Peyer's patch (tissue), 4 donors: ENCODE measurements around the gene GSKIP. TPM values are rescaled to one million over a fixed set of nuclear protein-coding genes. Genes with fewer than 3 reads are reported as not detected.

Experiments used
- DNase-seq, 3 donors: peaks; one replicate each; pipeline ENCODE4 v3.0.0-alpha.2; 2017 to 2019
- H3K27ac ChIP-seq, 4 donors: fragments of 200-600 bp; sonication (generic); one replicate each; pipeline ENCODE4 v1.5.1; 2016 to 2019
- H3K27me3 ChIP-seq, 2 donors: fragments of 200-600 bp; sonication (generic); one replicate each; pipeline ENCODE4 v1.5.1; 2019
- H3K36me3 ChIP-seq, 3 donors: fragments of 200-600 bp; sonication (generic); one replicate each; pipeline ENCODE4 v1.5.1; 2016 to 2019
- H3K4me1 ChIP-seq, 4 donors: fragments of 200-600 bp; sonication (generic); one replicate each; pipeline ENCODE4 v1.5.1; 2016 to 2019
- H3K4me3 ChIP-seq, 4 donors: fragments of 200-600 bp; sonication (generic); 1 replicate in 3 of 4; 2 replicates in 1 of 4; pipeline ENCODE4 v1.5.1; 2016 to 2019; ENCODE audit warnings: mild to moderate bottlenecking in 1 of 4
- H3K9me3 ChIP-seq, 4 donors: fragments of 200-600 bp; sonication (generic); one replicate each; pipeline ENCODE4 v1.5.1; 2016 to 2019; ENCODE audit warnings: mild to moderate bottlenecking in 1 of 4
- POLR2A ChIP-seq, 2 donors: fragments of 450-650 bp; IDR thresholded peaks; one replicate each; pipeline ENCODE4 v1.5.1; 2017; ENCODE audit warnings: antibody characterized with exemption in 2 of 2, mild to moderate bottlenecking in 2 of 2, moderate library complexity in 2 of 2
- total RNA-seq, 4 donors: library from RNA; depleted of rRNA; stranded (reverse); fragments of >200 nt; gene quantifications; one replicate each; pipeline ENCODE4 v1.1.0, GENCODE V29; 2016
- TF ChIP-seq, protein P1 (sequence below), 6 experiments: fragments of 450-650 bp in 4 of 6; fragments of 200-600 bp in 2 of 6; sonication (generic) in 1 of 6; IDR thresholded peaks; one replicate each; pipeline ENCODE4 v1.5.1; 2017 to 2019; ENCODE audit warnings: antibody characterized with exemption in 6 of 6, mild to moderate bottlenecking in 3 of 6, moderate library complexity in 1 of 6

The GSKIP gene
- total RNA-seq, 4 donors from 2014 or later: 56.8 to 140 (median 62.8) TPM

DNA sequence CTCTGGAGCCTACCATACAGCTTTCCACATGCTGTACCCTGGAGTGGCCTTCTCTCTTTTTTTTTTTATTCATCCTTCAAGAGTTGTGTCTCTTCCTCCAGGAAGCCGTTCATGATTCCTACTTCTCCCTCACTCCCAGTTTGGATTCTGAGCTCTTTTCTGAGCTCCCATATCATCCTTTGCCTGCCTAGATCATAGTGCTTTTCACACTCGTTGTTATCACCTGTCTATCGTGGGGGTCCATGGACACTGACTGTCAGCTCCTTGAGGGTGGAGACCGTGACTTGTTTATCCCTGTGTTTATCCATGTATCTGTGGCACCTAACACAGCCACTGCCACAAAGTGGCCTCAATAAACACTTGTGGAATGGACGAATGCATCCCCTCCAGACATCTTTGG is 35.6 kb downstream of the GSKIP start:
- TF ChIP-seq, protein P1, sequence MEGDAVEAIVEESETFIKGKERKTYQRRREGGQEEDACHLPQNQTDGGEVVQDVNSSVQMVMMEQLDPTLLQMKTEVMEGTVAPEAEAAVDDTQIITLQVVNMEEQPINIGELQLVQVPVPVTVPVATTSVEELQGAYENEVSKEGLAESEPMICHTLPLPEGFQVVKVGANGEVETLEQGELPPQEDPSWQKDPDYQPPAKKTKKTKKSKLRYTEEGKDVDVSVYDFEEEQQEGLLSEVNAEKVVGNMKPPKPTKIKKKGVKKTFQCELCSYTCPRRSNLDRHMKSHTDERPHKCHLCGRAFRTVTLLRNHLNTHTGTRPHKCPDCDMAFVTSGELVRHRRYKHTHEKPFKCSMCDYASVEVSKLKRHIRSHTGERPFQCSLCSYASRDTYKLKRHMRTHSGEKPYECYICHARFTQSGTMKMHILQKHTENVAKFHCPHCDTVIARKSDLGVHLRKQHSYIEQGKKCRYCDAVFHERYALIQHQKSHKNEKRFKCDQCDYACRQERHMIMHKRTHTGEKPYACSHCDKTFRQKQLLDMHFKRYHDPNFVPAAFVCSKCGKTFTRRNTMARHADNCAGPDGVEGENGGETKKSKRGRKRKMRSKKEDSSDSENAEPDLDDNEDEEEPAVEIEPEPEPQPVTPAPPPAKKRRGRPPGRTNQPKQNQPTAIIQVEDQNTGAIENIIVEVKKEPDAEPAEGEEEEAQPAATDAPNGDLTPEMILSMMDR (IDR thresholded peaks at IDR 0.05): no peak
- no peak for TF ChIP-seq POLR2A (IDR thresholded peaks at IDR 0.05)
- DNase-seq: no peak
- Histone ChIP-seq H3K27ac (no peak overlapping the region), H3K4me1 (no peaks in the 10 kb centered on the region), H3K9me3 (no peaks in the 10 kb centered on the region), H3K36me3 (no peaks in the 10 kb centered on the region), H3K4me3 (no peak overlapping the region), H3K27me3 (no peaks in the 10 kb centered on the region)

DNA sequence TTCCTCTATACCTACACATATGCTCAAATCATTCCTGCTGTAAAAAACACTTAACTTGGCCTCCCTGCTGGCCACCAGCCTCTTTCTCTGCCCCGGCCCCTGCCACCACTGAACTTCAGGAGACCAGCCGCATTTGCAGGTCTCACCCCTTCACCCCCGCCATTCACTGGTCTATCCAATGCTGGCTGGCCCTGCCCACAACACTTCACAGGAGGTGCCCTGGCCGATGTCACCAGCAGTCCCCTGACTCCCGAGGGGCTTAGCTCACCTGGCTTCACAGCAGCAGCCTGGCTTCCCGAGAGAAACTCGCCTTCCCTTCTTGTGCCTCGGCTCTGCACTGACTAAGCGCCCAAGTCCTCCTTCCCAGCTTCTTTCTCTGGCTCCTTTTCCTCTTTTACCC is 36.1 kb downstream of the GSKIP start:
- Histone ChIP-seq H3K9me3 (no peaks in the 10 kb centered on the region), H3K27ac (no peak overlapping the region), H3K27me3 (no peaks in the 10 kb centered on the region), H3K36me3 (no peaks in the 10 kb centered on the region), H3K4me3 (no peak overlapping the region), H3K4me1 (no peaks in the 10 kb centered on the region)
- no peak for DNase-seq
- TF ChIP-seq, protein P1 (IDR thresholded peaks at IDR 0.05): no peak
- TF ChIP-seq POLR2A (IDR thresholded peaks at IDR 0.05): no peak

DNA sequence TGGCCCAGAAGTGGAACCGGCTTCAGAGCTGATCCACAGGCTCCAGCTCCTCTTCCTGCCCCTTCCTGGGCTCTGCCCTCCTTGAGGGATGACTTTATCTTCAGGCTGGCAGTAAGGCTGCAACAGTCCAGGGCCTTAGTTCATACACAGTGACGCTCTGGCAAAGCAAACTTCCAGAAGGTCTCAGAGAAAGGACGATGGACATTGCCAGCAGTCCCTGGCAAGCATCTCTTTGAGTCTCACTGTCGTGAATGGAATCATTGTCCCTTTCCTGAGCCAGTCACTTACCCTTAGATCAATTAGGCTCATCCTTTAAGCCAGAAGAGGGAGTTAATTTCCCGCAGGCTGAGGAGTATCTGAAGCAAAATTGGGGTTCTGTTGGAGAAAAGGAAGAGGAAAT is 37.2 kb downstream of the GSKIP start:
- Histone ChIP-seq H3K27me3 (no peaks in the 10 kb centered on the region), H3K9me3 (no peaks in the 10 kb centered on the region), H3K4me3 (no peak overlapping the region), H3K4me1 (no peaks in the 10 kb centered on the region), H3K27ac (no peak overlapping the region), H3K36me3 (no peaks in the 10 kb centered on the region)
- no peak for TF ChIP-seq POLR2A (IDR thresholded peaks at IDR 0.05)
- TF ChIP-seq, protein P1 (IDR thresholded peaks at IDR 0.05): no peak
- DNase-seq: no peak

DNA sequence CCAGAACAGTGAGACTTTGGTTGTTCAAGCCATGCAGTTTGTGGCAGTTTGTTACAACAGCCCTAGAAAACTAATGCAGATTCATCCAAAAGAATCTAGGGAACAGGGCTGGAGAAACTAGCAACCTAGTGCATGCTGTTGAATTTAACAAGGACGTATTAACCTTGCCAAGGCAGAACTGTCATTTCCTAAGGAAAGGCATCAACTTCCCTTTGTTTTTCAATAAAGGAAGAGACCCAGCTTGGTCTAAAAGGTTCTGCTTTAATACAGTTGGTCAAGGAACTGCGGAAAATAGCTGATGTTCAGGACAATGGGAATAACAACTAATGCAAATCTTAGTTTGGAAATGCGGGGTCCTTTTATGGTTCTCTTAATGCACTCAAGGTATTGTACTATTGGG is 40.1 kb downstream of the GSKIP start:
- Histone ChIP-seq H3K4me1 (no peaks in the 10 kb centered on the region), H3K27ac (no peak overlapping the region), H3K9me3 (no peaks in the 10 kb centered on the region), H3K4me3 (no peak overlapping the region), H3K36me3 (no peaks in the 10 kb centered on the region), H3K27me3 (no peaks in the 10 kb centered on the region)
- no peak for DNase-seq
- no peak for TF ChIP-seq POLR2A (IDR thresholded peaks at IDR 0.05)

DNA sequence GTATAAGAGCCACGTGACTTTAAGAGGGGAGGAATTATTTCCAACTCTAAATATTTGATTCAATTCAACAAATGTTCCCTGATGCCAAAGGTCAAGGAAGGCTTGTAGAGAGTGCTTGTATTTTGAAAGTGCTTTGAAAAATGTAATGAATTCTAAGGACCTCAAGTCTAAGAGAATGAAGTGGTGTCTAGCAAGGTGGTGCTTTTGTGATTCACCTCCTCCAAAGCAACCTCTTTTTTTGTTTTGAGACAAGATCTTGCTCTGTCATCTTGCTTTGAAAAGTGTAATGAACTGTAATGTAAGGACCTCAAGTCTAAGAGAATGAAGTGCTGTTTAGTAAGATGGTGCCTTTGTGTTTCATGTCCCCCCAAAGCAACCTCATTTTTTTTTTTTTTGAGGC is 42.4 kb downstream of the GSKIP start:
- no peak for DNase-seq
- H3K27me3 ChIP-seq: no peaks in the 10 kb centered on the region
- TF ChIP-seq, protein P1 (IDR thresholded peaks at IDR 0.05): no peak
- TF ChIP-seq POLR2A (IDR thresholded peaks at IDR 0.05): no peak
- H3K4me1 ChIP-seq: no peaks in the 10 kb centered on the region
- no peak overlapping the region for H3K4me3 ChIP-seq
- H3K27ac ChIP-seq: no peak overlapping the region
- no peaks in the 10 kb centered on the region for H3K9me3 ChIP-seq
- H3K36me3 ChIP-seq: no peaks in the 10 kb centered on the region

DNA sequence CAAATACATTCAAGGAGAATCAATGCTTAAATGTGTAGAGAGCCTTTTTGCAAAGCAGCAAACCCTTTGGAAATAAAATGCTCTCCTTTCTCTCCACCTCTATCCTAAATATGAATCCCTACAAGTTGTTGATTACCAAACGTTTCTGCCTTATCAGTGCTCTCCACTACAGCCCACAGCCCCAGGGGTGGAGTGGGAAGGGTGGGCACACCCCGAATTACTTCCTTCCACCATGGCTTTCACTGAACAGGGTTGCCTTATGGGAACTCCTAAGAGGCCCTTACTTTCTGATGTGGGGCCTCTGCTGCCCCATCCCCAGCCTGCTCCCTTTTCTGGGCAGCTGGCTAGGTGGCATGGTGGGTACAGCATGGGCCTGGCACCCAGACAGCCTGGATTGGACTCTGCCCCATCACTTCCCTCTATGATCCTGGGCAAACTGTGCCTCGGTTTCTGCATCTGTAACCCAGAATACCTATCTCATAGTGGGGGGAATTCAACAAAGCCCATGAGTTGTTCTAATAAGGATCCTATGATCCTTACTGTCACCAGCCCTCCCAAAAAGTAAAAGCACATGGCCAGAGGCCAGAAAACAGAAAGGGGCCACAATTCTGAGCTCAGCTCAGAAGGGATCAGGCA is 44.7 kb downstream of the GSKIP start:
- no peak overlapping the region for H3K4me3 ChIP-seq
- no peaks in the 10 kb centered on the region for H3K36me3 ChIP-seq
- DNase-seq: no peak
- no peak overlapping the region for H3K27ac ChIP-seq
- H3K27me3 ChIP-seq: no peaks in the 10 kb centered on the region
- no peaks in the 10 kb centered on the region for H3K9me3 ChIP-seq
- no peaks in the 10 kb centered on the region for H3K4me1 ChIP-seq
- no peak for TF ChIP-seq POLR2A (IDR thresholded peaks at IDR 0.05)
- TF ChIP-seq, protein P1 (IDR thresholded peaks at IDR 0.05): no peak
